K562 (cell line): Measurements from ENCODE around the gene ECD. TPM values are rescaled to one million over a fixed set of nuclear protein-coding genes. Genes with fewer than 3 reads are reported as not detected.

Experiments
- ATF1 ChIP-seq, 2 experiments: fragments of 450-650 bp in 1 of 2; IDR thresholded peaks; 2 replicates each; pipeline ENCODE4 v1.6.1; 2016; ENCODE audit warnings: missing compliant biosample characterization in 1 of 2, missing genetic modification characterization in 1 of 2
- CBX3 ChIP-seq, 2 experiments: IDR thresholded peaks; 1 replicate in 1 of 2; 2 replicates in 1 of 2; pipeline ENCODE4 v1.6.1; 2012; ENCODE audit warnings: inconsistent platforms in 2 of 2, low read length in 2 of 2, borderline replicate concordance in 1 of 2, control low read depth in 1 of 2
- DNMT1 ChIP-seq: fragments of 450-650 bp; IDR thresholded peaks from 2 replicates; pipeline ENCODE4 v1.6.1; 2016; ENCODE audit warnings: antibody characterized with exemption, mild to moderate bottlenecking
- EZH2 ChIP-seq: IDR thresholded peaks from 2 replicates; pipeline ENCODE4 v1.6.1; 2012; ENCODE audit warnings: low read depth, mild to moderate bottlenecking, inconsistent platforms, low read length, borderline replicate concordance
- FOXK2 ChIP-seq, 2 experiments: fragments of 450-650 bp; IDR thresholded peaks in 1 of 2; conservative IDR thresholded peaks in 1 of 2; 2 replicates each; pipeline ENCODE4 v1.6.1; 2016; ENCODE audit warnings: low read depth in 2 of 2, mild to moderate bottlenecking in 1 of 2
- FUS ChIP-seq: fragments of 200-400 bp; formaldehyde crosslinking; optimal IDR thresholded peaks from 2 replicates; pipeline ENCODE3; 2017; ENCODE audit warnings: low read depth, low read length
- HNRNPK ChIP-seq: fragments of 200-400 bp; formaldehyde crosslinking; IDR thresholded peaks from one replicate; pipeline ENCODE4 v1.6.1; 2018; ENCODE audit warnings: mild to moderate bottlenecking, low read depth, low read length; ENCODE audit not compliant: poor library complexity, severe bottlenecking
- ILF3 ChIP-seq: fragments of 450-650 bp; IDR thresholded peaks from 2 replicates; pipeline ENCODE4 v1.6.1; 2018; ENCODE audit warnings: antibody characterized with exemption, mild to moderate bottlenecking, moderate library complexity, borderline replicate concordance
- L3MBTL2 ChIP-seq: fragments of 450-650 bp; IDR thresholded peaks from 2 replicates; pipeline ENCODE4 v1.6.1; 2016; ENCODE audit warnings: mild to moderate bottlenecking, moderate library complexity
- MEF2D ChIP-seq: conservative IDR thresholded peaks from 2 replicates; pipeline ENCODE4 v1.6.1; 2016; ENCODE audit warnings: low read depth, missing genetic modification characterization, missing compliant biosample characterization
- MTA3 ChIP-seq: fragments of 450-650 bp; formaldehyde crosslinking; IDR thresholded peaks from 2 replicates; pipeline ENCODE4 v1.6.1; 2017; ENCODE audit warnings: mild to moderate bottlenecking, borderline replicate concordance
- NBN ChIP-seq: fragments of 450-650 bp; IDR thresholded peaks from 2 replicates; pipeline ENCODE4 v1.6.1; 2016; ENCODE audit warnings: low read depth, mild to moderate bottlenecking
- NR2C2 ChIP-seq, 2 experiments: fragments of 200-800 bp in 1 of 2; sonication (Bioruptor generic) in 1 of 2; sonication (generic) in 1 of 2; formaldehyde crosslinking in 1 of 2; IDR thresholded peaks; 2 replicates each; pipeline versions ENCODE4 v1.6.1 to v1.8.0; 2016 to 2022; ENCODE audit warnings: mild to moderate bottlenecking in 1 of 2, missing compliant biosample characterization in 1 of 2, missing genetic modification characterization in 1 of 2, missing genetic modification reagents in 1 of 2
- POLR2AphosphoS5 ChIP-seq: IDR thresholded peaks from 2 replicates; pipeline ENCODE4 v1.6.1; 2011; ENCODE audit warnings: mild to moderate bottlenecking, low read depth, low read length, moderate library complexity; ENCODE audit not compliant: control insufficient read depth, insufficient read depth
- POLR2G ChIP-seq: fragments of 200-400 bp; formaldehyde crosslinking; IDR thresholded peaks from 2 replicates; pipeline ENCODE4 v1.6.1; 2017; ENCODE audit warnings: low read depth, mild to moderate bottlenecking, antibody characterized with exemption, low read length, moderate library complexity
- RBM22 ChIP-seq: fragments of 200-400 bp; formaldehyde crosslinking; IDR thresholded peaks from 2 replicates; pipeline ENCODE4 v1.6.1; 2018; ENCODE audit warnings: low read length, low read depth; ENCODE audit not compliant: poor library complexity, severe bottlenecking
- SIX5 ChIP-seq, 2 experiments: IDR thresholded peaks; 2 replicates each; pipeline ENCODE4 v1.6.1; 2011; ENCODE audit warnings: low read length in 2 of 2, borderline replicate concordance in 1 of 2, low read depth in 1 of 2, mild to moderate bottlenecking in 1 of 2, moderate library complexity in 1 of 2; ENCODE audit not compliant: insufficient read depth in 1 of 2
- SLC30A9 ChIP-seq: fragments of 250-450 bp; sonication (Bioruptor Pico); IDR thresholded peaks from 2 replicates; pipeline ENCODE4 v1.8.0; 2022; ENCODE audit warnings: mild to moderate bottlenecking, moderate library complexity
- SMC3 ChIP-seq: conservative IDR thresholded peaks from 2 replicates; pipeline ENCODE4 v1.6.1; 2011; ENCODE audit warnings: low read depth, low read length, improper control_type of control experiment; ENCODE audit not compliant: insufficient read depth
- ZNF184 ChIP-seq: sonication (generic); formaldehyde crosslinking; IDR thresholded peaks from 2 replicates; pipeline ENCODE4 v1.5.0; 2020; ENCODE audit warnings: missing genetic modification reagents
- ZNF23 ChIP-seq: fragments of 250-450 bp; sonication (Bioruptor Pico); IDR thresholded peaks from 2 replicates; pipeline ENCODE4 v1.4.0; 2020; ENCODE audit warnings: mild to moderate bottlenecking
- ZZZ3 ChIP-seq: fragments of 450-650 bp; IDR thresholded peaks from 2 replicates; pipeline ENCODE4 v1.6.1; 2016; ENCODE audit warnings: antibody characterized with exemption, mild to moderate bottlenecking, moderate library complexity
- polyA plus RNA-seq, 8 experiments: library from polyadenylated mRNA; depleted of rRNA in 4 of 8; stranded (reverse) in 5 of 8; unstranded in 3 of 8; fragments of >200 nt; fragmentation: Nextera tagmentation in 2 of 8; fragmentation: Illumina TruSeq in 1 of 8; extraction: Ambion mirVana in 2 of 8; extraction: Trizol in 1 of 8; gene quantifications; 2 replicates each; pipeline versions ENCODE4 v1.2.1 to v1.2.3, GENCODE V29; 2011 to 2014; ENCODE audit warnings: inconsistent platforms in 1 of 8, missing spikeins in 1 of 8
- total RNA-seq, 7 experiments: library from RNA; depleted of rRNA in 6 of 7; stranded (reverse); fragments of >200 nt in 6 of 7; fragmentation: Illumina TruSeq in 2 of 7; extraction: Trizol in 2 of 7; gene quantifications; 2 replicates each; pipeline versions ENCODE4 v1.2.1 to v1.2.3, GENCODE V29; 2011 to 2021; ENCODE audit warnings: low replicate concordance in 1 of 7
- TF ChIP-seq, protein P1 (sequence below), 3 experiments: fragments of 200-800 bp in 1 of 3; sonication (Bioruptor generic) in 1 of 3; sonication (generic) in 1 of 3; formaldehyde crosslinking in 1 of 3; IDR thresholded peaks; 2 replicates each; pipeline versions ENCODE4 v1.6.1 to v1.8.0; 2016 to 2022; ENCODE audit warnings: mild to moderate bottlenecking in 2 of 3, missing compliant biosample characterization in 2 of 3, missing genetic modification characterization in 2 of 3, missing genetic modification reagents in 1 of 3
- TF ChIP-seq, protein P2 (sequence below): fragments of 450-650 bp; IDR thresholded peaks from 2 replicates; pipeline ENCODE4 v1.6.1; 2014; ENCODE audit warnings: low read depth, mild to moderate bottlenecking, moderate library complexity, borderline replicate concordance

ECD gene
- total and polyA plus RNA-seq, 9 of the 15 experiments (the other 6 are each of a cell fraction or from before 2014, with no cell fraction given) = 33.5 to 79.9 (median 53.2) TPM

DNA sequence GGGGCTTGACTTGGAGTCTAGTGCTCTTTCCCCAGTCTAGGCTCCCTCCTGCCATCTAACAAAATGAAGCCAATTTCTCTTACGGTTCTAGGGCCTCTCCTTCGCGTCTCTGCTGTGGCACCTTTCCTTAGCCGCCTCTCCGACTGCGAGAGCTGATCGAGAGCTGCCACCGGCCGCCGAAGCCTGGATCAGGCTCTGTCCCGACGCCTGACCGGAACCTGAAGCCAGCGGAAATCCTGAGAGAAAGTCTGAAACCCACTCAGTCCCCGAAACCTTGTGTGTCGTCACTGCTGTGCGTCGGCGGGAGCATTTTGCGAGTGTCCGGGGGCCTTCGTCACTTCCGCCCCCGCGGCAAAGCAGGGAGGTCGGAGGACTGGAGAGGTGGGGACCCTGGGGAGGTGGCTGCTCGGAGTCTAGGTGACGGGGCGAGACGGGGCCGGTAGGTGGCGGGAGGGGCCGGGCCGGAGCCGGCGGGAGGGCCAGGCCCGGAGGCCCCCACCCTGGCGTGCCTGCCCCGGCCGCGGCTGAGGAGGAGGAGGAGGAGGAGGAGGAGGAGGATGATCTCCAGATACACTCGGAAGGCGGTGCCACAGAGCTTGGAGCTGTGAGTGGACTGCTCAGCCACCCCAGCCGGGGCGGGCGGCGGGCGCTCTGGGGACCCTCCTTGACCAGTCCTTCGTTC lies at the start of gene ECD, which contains the start of gene FAM149B1 (continued):
- peak; percentile 64 for TF ChIP-seq RBM22
- 0 out of 2 replicates have a peak, but pooled peaks have one; percentile 23 for TF ChIP-seq SMC3
- no peak for TF ChIP-seq FUS
- no peak for TF ChIP-seq ZNF184 (CRISPR knock-in tag)
- peak; percentile 65; the same call in 1 of the 2 replicates for TF ChIP-seq L3MBTL2
- TF ChIP-seq, protein P1, sequence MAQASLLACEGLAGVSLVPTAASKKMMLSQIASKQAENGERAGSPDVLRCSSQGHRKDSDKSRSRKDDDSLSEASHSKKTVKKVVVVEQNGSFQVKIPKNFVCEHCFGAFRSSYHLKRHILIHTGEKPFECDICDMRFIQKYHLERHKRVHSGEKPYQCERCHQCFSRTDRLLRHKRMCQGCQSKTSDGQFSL (CRISPR knock-in tag; IDR thresholded peaks at IDR 0.05) = peak; percentile 69; the same call in 1 of the 2 replicates
- TF ChIP-seq, protein P1 (tag; IDR thresholded peaks at IDR 0.05) = no peak
- no peak for TF ChIP-seq EZH2
- TF ChIP-seq FOXK2 (conservative IDR thresholded peaks at IDR 0.05 in 1 of 2, IDR thresholded peaks at IDR 0.05 in 1 of 2; ENCODE audit: low read depth in 2 of 2) = peak; percentile 49 to 75; a peak in 3 of 4 replicates
- no peak for TF ChIP-seq HNRNPK
- no peak for TF ChIP-seq ZZZ3
- no peak for TF ChIP-seq NR2C2 (CRISPR knock-in tag; IDR thresholded peaks at IDR 0.05)
- TF ChIP-seq NR2C2 (tag; IDR thresholded peaks at IDR 0.05) = peak; percentile 82
- no peak; the same call in 1 of the 2 replicates for TF ChIP-seq ILF3
- TF ChIP-seq ZNF23 (CRISPR knock-in tag) = no peak
- TF ChIP-seq POLR2G = peak; percentile 98
- peak; percentile 99 for TF ChIP-seq ATF1 (CRISPR knock-in tag; IDR thresholded peaks at IDR 0.05)
- TF ChIP-seq ATF1 (tag; IDR thresholded peaks at IDR 0.05) = peak; percentile 100
- peak; percentile 96 for TF ChIP-seq POLR2AphosphoS5
- 0 out of 2 replicates have a peak, but pooled peaks have one; percentile 22 for TF ChIP-seq MEF2D (tag)
- no peak for TF ChIP-seq SLC30A9 (CRISPR knock-in tag)
- TF ChIP-seq SIX5 (IDR thresholded peaks at IDR 0.05; ENCODE audit: borderline replicate concordance in 1 of 2, insufficient read depth in 1 of 2, low read depth in 1 of 2, low read length in 2 of 2) = peak; percentile 60 to 66; a peak in 3 of 4 replicates
- peak in 1 of 2 experiments; percentile 84; a peak in 2 of 3 replicates for TF ChIP-seq CBX3 (IDR thresholded peaks at IDR 0.05; ENCODE audit: borderline replicate concordance in 1 of 2, low read length in 2 of 2)
- TF ChIP-seq DNMT1 = 0 out of 2 replicates have a peak, but pooled peaks have one; percentile 28
- TF ChIP-seq MTA3 = peak; percentile 86
- TF ChIP-seq NBN = peak; percentile 98
- TF ChIP-seq, protein P2, sequence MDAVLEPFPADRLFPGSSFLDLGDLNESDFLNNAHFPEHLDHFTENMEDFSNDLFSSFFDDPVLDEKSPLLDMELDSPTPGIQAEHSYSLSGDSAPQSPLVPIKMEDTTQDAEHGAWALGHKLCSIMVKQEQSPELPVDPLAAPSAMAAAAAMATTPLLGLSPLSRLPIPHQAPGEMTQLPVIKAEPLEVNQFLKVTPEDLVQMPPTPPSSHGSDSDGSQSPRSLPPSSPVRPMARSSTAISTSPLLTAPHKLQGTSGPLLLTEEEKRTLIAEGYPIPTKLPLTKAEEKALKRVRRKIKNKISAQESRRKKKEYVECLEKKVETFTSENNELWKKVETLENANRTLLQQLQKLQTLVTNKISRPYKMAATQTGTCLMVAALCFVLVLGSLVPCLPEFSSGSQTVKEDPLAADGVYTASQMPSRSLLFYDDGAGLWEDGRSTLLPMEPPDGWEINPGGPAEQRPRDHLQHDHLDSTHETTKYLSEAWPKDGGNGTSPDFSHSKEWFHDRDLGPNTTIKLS = peak; percentile 81; the same call in 1 of the 2 replicates
